K562 (cell line): ENCODE data around the gene PTPN1. TPM values are rescaled to one million over a fixed set of nuclear protein-coding genes. Genes with fewer than 3 reads are reported as not detected.

Experiments used
- CTCFL ChIP-seq: IDR thresholded peaks from 2 replicates; pipeline ENCODE4 v1.6.1; 2011; ENCODE audit warnings: borderline replicate concordance, low read depth, mild to moderate bottlenecking, moderate library complexity, low read length; ENCODE audit not compliant: insufficient read depth, poor library complexity, severe bottlenecking
- FOXM1 ChIP-seq, 2 experiments: fragments of 450-650 bp in 1 of 2; sonication (generic) in 1 of 2; formaldehyde crosslinking in 1 of 2; IDR thresholded peaks; 2 replicates each; pipeline versions ENCODE4 v1.6.1 to v1.9.0; 2017 to 2022; ENCODE audit warnings: low read depth in 2 of 2, mild to moderate bottlenecking in 2 of 2, missing genetic modification reagents in 1 of 2, moderate library complexity in 1 of 2
- HCFC1 ChIP-seq: IDR thresholded peaks from 2 replicates; pipeline ENCODE4 v1.6.1; 2012; ENCODE audit warnings: low read depth, low read length, improper control_type of control experiment
- HNRNPL ChIP-seq: fragments of 200-400 bp; formaldehyde crosslinking; IDR thresholded peaks from 2 replicates; pipeline ENCODE4 v1.6.1; 2017; ENCODE audit warnings: low read depth, mild to moderate bottlenecking, low read length
- SRF ChIP-seq, 2 experiments: fragments of 250-450, 450-650 bp in 1 of 2; sonication (Bioruptor Pico) in 1 of 2; sonication (generic) in 1 of 2; formaldehyde crosslinking; IDR thresholded peaks; 2 replicates each; pipeline versions ENCODE4 v1.5.0 to v1.5.1; 2020 to 2022; ENCODE audit warnings: mild to moderate bottlenecking in 1 of 2, missing genetic modification reagents in 1 of 2
- ZBTB26 ChIP-seq: fragments of 450-650 bp; formaldehyde crosslinking; IDR thresholded peaks from 2 replicates; pipeline ENCODE4 v1.4.0; 2022; ENCODE audit warnings: missing genetic modification characterization
- ZNF263 ChIP-seq: sonication (generic); formaldehyde crosslinking; IDR thresholded peaks from 2 replicates; pipeline ENCODE4 v1.8.0; 2022; ENCODE audit warnings: mild to moderate bottlenecking, missing genetic modification reagents, borderline replicate concordance
- polyA plus RNA-seq, 8 experiments: library from polyadenylated mRNA; depleted of rRNA in 4 of 8; stranded (reverse) in 5 of 8; unstranded in 3 of 8; fragments of >200 nt; fragmentation: Nextera tagmentation in 2 of 8; fragmentation: Illumina TruSeq in 1 of 8; extraction: Ambion mirVana in 2 of 8; extraction: Trizol in 1 of 8; gene quantifications; 2 replicates each; pipeline versions ENCODE4 v1.2.1 to v1.2.3, GENCODE V29; 2011 to 2014; ENCODE audit warnings: inconsistent platforms in 1 of 8, missing spikeins in 1 of 8
- total RNA-seq, 7 experiments: library from RNA; depleted of rRNA in 6 of 7; stranded (reverse); fragments of >200 nt in 6 of 7; fragmentation: Illumina TruSeq in 2 of 7; extraction: Trizol in 2 of 7; gene quantifications; 2 replicates each; pipeline versions ENCODE4 v1.2.1 to v1.2.3, GENCODE V29; 2011 to 2021; ENCODE audit warnings: low replicate concordance in 1 of 7

Gene PTPN1
- total and polyA plus RNA-seq, 9 of the 15 experiments (the other 6 are each of a cell fraction or from before 2014, with no cell fraction given), result 11.0 to 85.3 (median 54.0) TPM

- TF ChIP-seq CTCFL (no peak), SRF (CRISPR knock-in tag; IDR thresholded peaks at IDR 0.05) (no peak), ZNF263 (CRISPR knock-in tag) (no peak), HNRNPL (no peak), ZBTB26 (CRISPR knock-in tag) (no peak), FOXM1 (IDR thresholded peaks at IDR 0.05; ENCODE audit: low read depth) (no peak), FOXM1 (CRISPR knock-in tag; IDR thresholded peaks at IDR 0.05; ENCODE audit: low read depth) (no peak), HCFC1 (no peak)
- TF ChIP-seq, all 486 proteins: peak for 0
These were observed 13.3 kb upstream of the PTPN1 start (continued) for GRCh38 chr20:50496773-50497385.
